K562 (cell line): ENCODE measurements around the gene PRSS50. TPM values are rescaled to one million over a fixed set of nuclear protein-coding genes. Genes with fewer than 3 reads are reported as not detected.

Experiments used
- ARNT ChIP-seq, 2 experiments: fragments of 450-650 bp; IDR thresholded peaks; 2 replicates each; pipeline ENCODE4 v1.6.1; 2016; ENCODE audit warnings: mild to moderate bottlenecking in 1 of 2
- ATF3 ChIP-seq, 2 experiments: fragments of 450-650 bp in 1 of 2; sonication (generic) in 1 of 2; formaldehyde crosslinking in 1 of 2; IDR thresholded peaks in 1 of 2; conservative IDR thresholded peaks in 1 of 2; 2 replicates each; pipeline versions ENCODE4 v1.6.1 to v1.8.1; 2016 to 2023; ENCODE audit warnings: mild to moderate bottlenecking in 2 of 2, moderate library complexity in 2 of 2, inconsistent platforms in 1 of 2, missing genetic modification reagents in 1 of 2
- ATF4 ChIP-seq: fragments of 450-650 bp; formaldehyde crosslinking; IDR thresholded peaks from 2 replicates; pipeline ENCODE4 v1.4.0; 2022; ENCODE audit warnings: mild to moderate bottlenecking, moderate library complexity
- BRF1 ChIP-seq: IDR thresholded peaks from 3 replicates; pipeline ENCODE4 v1.6.1; 2011; ENCODE audit warnings: borderline replicate concordance, mild to moderate bottlenecking; ENCODE audit not compliant: insufficient read length; ENCODE audit errors: extremely low read depth
- CREM ChIP-seq: IDR thresholded peaks from 2 replicates; pipeline ENCODE4 v1.6.1; 2014; ENCODE audit warnings: antibody characterized with exemption, low read depth
- GABPB1 ChIP-seq: sonication (generic); formaldehyde crosslinking; IDR thresholded peaks from 2 replicates; pipeline ENCODE4 v1.8.0; 2022; ENCODE audit warnings: mild to moderate bottlenecking, missing genetic modification reagents
- HMG20A ChIP-seq: fragments of 450-650 bp; formaldehyde crosslinking; conservative IDR thresholded peaks from 2 replicates; pipeline ENCODE4 v1.4.0; 2020; ENCODE audit warnings: mild to moderate bottlenecking, mixed read lengths
- HSF4 ChIP-seq: fragments of 250-450 bp; sonication (Bioruptor Pico); IDR thresholded peaks from 2 replicates; pipeline ENCODE4 v2.1.2; 2022; ENCODE audit warnings: mild to moderate bottlenecking, moderate library complexity, borderline replicate concordance
- MTA1 ChIP-seq: fragments of 450-650 bp; IDR thresholded peaks from 2 replicates; pipeline ENCODE4 v1.6.1; 2017; ENCODE audit warnings: borderline replicate concordance
- PATZ1 ChIP-seq: fragments of 250-450 bp; sonication (Bioruptor Pico); IDR thresholded peaks from 2 replicates; pipeline ENCODE4 v1.5.0; 2020; ENCODE audit warnings: mild to moderate bottlenecking, borderline replicate concordance
- POLR2B ChIP-seq: fragments of 450-650 bp; IDR thresholded peaks from 2 replicates; pipeline ENCODE4 v1.6.1; 2018; ENCODE audit warnings: low read depth; ENCODE audit not compliant: partially characterized antibody
- RB1 ChIP-seq: fragments of 450-650 bp; IDR thresholded peaks from 2 replicates; pipeline ENCODE4 v1.6.1; 2017; ENCODE audit warnings: low read depth, mild to moderate bottlenecking
- RBM39 ChIP-seq: fragments of 200-400 bp; formaldehyde crosslinking; optimal IDR thresholded peaks from 2 replicates; pipeline ENCODE3; 2018; ENCODE audit warnings: low read depth, low read length
- RUNX1 ChIP-seq: sonication (generic); IDR thresholded peaks from 2 replicates; pipeline ENCODE4 v1.6.1; 2016; ENCODE audit warnings: antibody characterized with exemption, low read depth
- SAP30 ChIP-seq: fragments of 200-600 bp; sonication (generic); IDR thresholded peaks from 2 replicates; pipeline ENCODE4 v1.6.1; 2012; ENCODE audit warnings: borderline replicate concordance, low read depth, mild to moderate bottlenecking, moderate library complexity, low read length, control low read depth, inconsistent platforms; ENCODE audit not compliant: insufficient read depth, poor library complexity, severe bottlenecking
- SP2 ChIP-seq: IDR thresholded peaks from 2 replicates; pipeline ENCODE4 v1.6.1; 2011; ENCODE audit warnings: mild to moderate bottlenecking, low read depth, low read length, moderate library complexity; ENCODE audit not compliant: poor library complexity, severe bottlenecking; ENCODE audit errors: extremely low read depth
- XRCC3 ChIP-seq: fragments of 450-650 bp; IDR thresholded peaks from 2 replicates; pipeline ENCODE4 v1.6.1; 2017; ENCODE audit warnings: mild to moderate bottlenecking, moderate library complexity
- ZEB2 ChIP-seq: fragments of 450-650 bp; IDR thresholded peaks from 2 replicates; pipeline ENCODE4 v1.6.1; 2016
- ZFP1 ChIP-seq: fragments of 450-650 bp; formaldehyde crosslinking; IDR thresholded peaks from 2 replicates; pipeline ENCODE4 v1.4.0; 2020; ENCODE audit warnings: mild to moderate bottlenecking, mixed read lengths
- ZNF174 ChIP-seq: fragments of 250-450 bp; sonication (Bioruptor Pico); IDR thresholded peaks from 2 replicates; pipeline ENCODE4 v1.4.0; 2020; ENCODE audit warnings: mild to moderate bottlenecking
- ZNF184 ChIP-seq: sonication (generic); formaldehyde crosslinking; IDR thresholded peaks from 2 replicates; pipeline ENCODE4 v1.5.0; 2020; ENCODE audit warnings: missing genetic modification reagents
- ZNF79 ChIP-seq: fragments of 250-450 bp; sonication (Bioruptor Pico); IDR thresholded peaks from 2 replicates; pipeline ENCODE4 v1.4.0; 2020; ENCODE audit warnings: low read depth, mild to moderate bottlenecking, moderate library complexity
- polyA plus RNA-seq, 8 experiments: library from polyadenylated mRNA; depleted of rRNA in 4 of 8; stranded (reverse) in 5 of 8; unstranded in 3 of 8; fragments of >200 nt; fragmentation: Nextera tagmentation in 2 of 8; fragmentation: Illumina TruSeq in 1 of 8; extraction: Ambion mirVana in 2 of 8; extraction: Trizol in 1 of 8; gene quantifications; 2 replicates each; pipeline versions ENCODE4 v1.2.1 to v1.2.3, GENCODE V29; 2011 to 2014; ENCODE audit warnings: inconsistent platforms in 1 of 8, missing spikeins in 1 of 8
- total RNA-seq, 7 experiments: library from RNA; depleted of rRNA in 6 of 7; stranded (reverse); fragments of >200 nt in 6 of 7; fragmentation: Illumina TruSeq in 2 of 7; extraction: Trizol in 2 of 7; gene quantifications; 2 replicates each; pipeline versions ENCODE4 v1.2.1 to v1.2.3, GENCODE V29; 2011 to 2021; ENCODE audit warnings: low replicate concordance in 1 of 7
- TF ChIP-seq, protein P1 (sequence below): fragments of 450-650 bp; formaldehyde crosslinking; IDR thresholded peaks from 2 replicates; pipeline ENCODE4 v1.4.0; 2022; ENCODE audit warnings: missing genetic modification characterization

Gene PRSS50
- total and polyA plus RNA-seq, 9 of the 15 experiments (the other 6 are each of a cell fraction or from before 2014, with no cell fraction given): 0.01 TPM; not detected in 8

DNA sequence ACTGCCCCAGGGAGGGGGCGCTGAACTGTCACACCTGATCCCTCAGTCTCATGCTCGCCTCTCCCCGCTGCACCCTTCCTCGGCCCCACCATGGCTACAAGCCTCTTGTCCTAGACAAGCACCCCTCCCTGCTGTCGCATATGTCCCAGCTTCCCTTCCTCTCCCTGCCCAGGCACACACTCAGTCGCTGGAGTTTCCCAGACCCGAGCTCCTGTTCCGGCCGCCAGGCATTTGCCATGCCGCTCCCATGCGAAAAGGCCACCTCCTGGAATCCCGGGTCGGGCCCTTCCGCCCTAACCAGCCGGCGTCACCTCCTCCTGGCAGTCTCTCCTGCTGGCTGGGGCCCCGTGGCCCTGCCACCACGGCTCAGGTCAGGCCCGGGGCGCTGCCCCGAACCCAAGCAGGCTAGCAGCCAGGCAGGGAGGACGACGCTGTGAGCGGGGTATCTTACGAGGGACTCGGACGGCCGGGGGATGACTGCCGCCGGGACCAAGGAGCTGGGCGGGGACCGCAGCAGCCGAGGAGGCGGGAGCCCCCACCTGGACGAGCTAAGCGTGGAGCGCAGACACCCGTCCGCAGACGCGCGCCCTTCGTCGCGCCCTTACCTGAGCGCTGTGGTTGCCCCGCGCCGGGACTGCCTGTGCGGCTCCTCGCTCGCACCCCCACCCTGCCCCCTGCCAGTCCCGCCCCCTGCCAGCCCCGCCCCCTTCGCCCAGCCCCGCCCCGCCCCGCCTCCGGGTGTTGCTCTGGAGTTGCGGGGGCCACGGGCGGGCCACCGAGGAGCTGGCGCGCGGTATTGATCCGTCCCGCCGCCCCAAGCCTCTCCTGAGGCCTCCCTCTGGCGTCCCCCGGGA lies 24.4 kb downstream of the PRSS50 start, which contains the start of gene ALS2CL (continued):
- TF ChIP-seq ATF3 (IDR thresholded peaks at IDR 0.05) (no peak), ATF3 (CRISPR knock-in tag; conservative IDR thresholded peaks at IDR 0.05) (no peak), ATF4 (CRISPR knock-in tag) (no peak), SAP30 (no peak), HSF4 (CRISPR knock-in tag) (no peak), CREM (no peak), RBM39 (no peak), RUNX1 (no peak), POLR2B (no peak), ZNF79 (CRISPR knock-in tag) (no peak), ZEB2 (no peak), ZFP1 (CRISPR knock-in tag) (no peak), XRCC3 (no peak), PATZ1 (CRISPR knock-in tag) (no peak), HMG20A (CRISPR knock-in tag) (no peak), BRF1 (no peak), ZNF184 (no peak), MTA1 (no peak), ARNT (IDR thresholded peaks at IDR 0.05) (no peak), SP2 (no peak), ZNF174 (no peak), RB1 (peak; percentile 43; the same call in 1 of the 2 replicates), GABPB1 (CRISPR knock-in tag) (0 out of 2 replicates have a peak, but pooled peaks have one; percentile 15)
- TF ChIP-seq, protein P1, sequence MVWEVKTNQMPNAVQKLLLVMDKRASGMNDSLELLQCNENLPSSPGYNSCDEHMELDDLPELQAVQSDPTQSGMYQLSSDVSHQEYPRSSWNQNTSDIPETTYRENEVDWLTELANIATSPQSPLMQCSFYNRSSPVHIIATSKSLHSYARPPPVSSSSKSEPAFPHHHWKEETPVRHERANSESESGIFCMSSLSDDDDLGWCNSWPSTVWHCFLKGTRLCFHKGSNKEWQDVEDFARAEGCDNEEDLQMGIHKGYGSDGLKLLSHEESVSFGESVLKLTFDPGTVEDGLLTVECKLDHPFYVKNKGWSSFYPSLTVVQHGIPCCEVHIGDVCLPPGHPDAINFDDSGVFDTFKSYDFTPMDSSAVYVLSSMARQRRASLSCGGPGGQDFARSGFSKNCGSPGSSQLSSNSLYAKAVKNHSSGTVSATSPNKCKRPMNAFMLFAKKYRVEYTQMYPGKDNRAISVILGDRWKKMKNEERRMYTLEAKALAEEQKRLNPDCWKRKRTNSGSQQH (CRISPR knock-in tag): no peak
